Gastroesophageal sphincter (tissue), 4 donors: ENCODE data around the gene GSG1L. TPM values are rescaled to one million over a fixed set of nuclear protein-coding genes. Genes with fewer than 3 reads are reported as not detected.

ENCODE experiments used
- ATAC-seq: fragments of 150-250 bp; one replicate; pipeline ENCODE4 v1.9.1; 2016; ENCODE audit warnings: mild to moderate bottlenecking, moderate library complexity
- H3K27ac ChIP-seq, 4 donors: fragments of 200-600 bp; sonication (generic) in 3 of 4; 1 replicate in 3 of 4; 2 replicates in 1 of 4; pipeline ENCODE4 v1.5.1; 2016 to 2019
- H3K27me3 ChIP-seq: fragments of 200-600 bp; sonication (generic); one replicate; pipeline ENCODE4 v1.5.1; 2019
- H3K36me3 ChIP-seq, 2 donors: fragments of 200-600 bp; sonication (generic); one replicate each; pipeline ENCODE4 v1.5.1; 2019; ENCODE audit warnings: control low read depth in 1 of 2
- H3K4me1 ChIP-seq, 3 donors: fragments of 200-600 bp; sonication (generic); 1 replicate in 2 of 3; 2 replicates in 1 of 3; pipeline ENCODE4 v1.5.1; 2016 to 2019; ENCODE audit warnings: control low read depth in 2 of 3
- H3K4me3 ChIP-seq, 2 donors: fragments of 200-600 bp; sonication (generic); one replicate each; pipeline ENCODE4 v1.5.1; 2019; ENCODE audit warnings: mild to moderate bottlenecking in 1 of 2, moderate library complexity in 1 of 2
- H3K9me3 ChIP-seq, 3 donors: fragments of 200-600 bp; sonication (generic); one replicate each; pipeline ENCODE4 v1.5.1; 2017 to 2019; ENCODE audit warnings: control low read depth in 2 of 3
- CTCF ChIP-seq, 4 experiments: fragments of 200-600 bp in 2 of 4; fragments of 450-650 bp in 2 of 4; sonication (generic) in 1 of 4; IDR thresholded peaks; one replicate each; pipeline ENCODE4 v1.5.1; 2017 to 2019; ENCODE audit warnings: antibody characterized with exemption in 4 of 4, mild to moderate bottlenecking in 2 of 4, moderate library complexity in 2 of 4
- EP300 ChIP-seq: sonication (generic); formaldehyde crosslinking; IDR thresholded peaks from one replicate; pipeline ENCODE4 v1.6.1; 2017; ENCODE audit warnings: antibody characterized with exemption, mild to moderate bottlenecking
- POLR2A ChIP-seq, 2 donors: fragments of 450-650 bp; IDR thresholded peaks; one replicate each; pipeline ENCODE4 v1.6.1; 2017; ENCODE audit warnings: antibody characterized with exemption in 2 of 2, mild to moderate bottlenecking in 2 of 2, moderate library complexity in 1 of 2
- POLR2AphosphoS5 ChIP-seq: sonication (generic); formaldehyde crosslinking; IDR thresholded peaks from one replicate; pipeline ENCODE4 v1.6.1; 2017; ENCODE audit warnings: antibody characterized with exemption
- WGBS, 2 donors: methylation state at CpG; one replicate each; pipeline ENCODE4 v1.1.5; 2018; ENCODE audit warnings: low coverage in 1 of 2; 5-methylcytosine and 5-hydroxymethylcytosine counted together
- total RNA-seq, 4 donors: library from RNA; depleted of rRNA; stranded (reverse); fragments of >200 nt; gene quantifications; one replicate each; pipeline ENCODE4 v1.1.0, GENCODE V29; 2016

GSG1L gene
- total RNA-seq, 4 donors from 2014 or later: 1.0 TPM; not detected in 3

DNA sequence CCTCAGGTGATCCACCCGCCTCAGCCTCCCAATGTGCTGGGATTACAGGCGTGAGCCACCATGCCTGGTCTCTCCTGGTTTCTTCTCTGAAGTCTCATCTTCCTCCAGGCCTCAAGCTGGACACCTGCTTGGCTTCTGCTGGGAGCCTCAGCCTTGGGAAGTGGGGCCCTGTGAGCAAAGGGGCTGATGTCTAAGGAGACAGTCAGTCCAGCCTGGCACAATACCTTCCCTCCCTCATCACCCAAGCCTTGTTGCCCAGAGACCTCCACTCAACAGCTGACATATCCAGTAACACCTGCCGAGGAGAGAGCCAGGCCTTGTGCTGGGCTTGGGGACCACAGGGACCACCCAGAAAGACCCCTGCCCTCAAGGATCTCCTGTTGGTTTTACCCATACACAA is 251.6 kb downstream of the GSG1L start:
- ATAC-seq: no peak
- Histone ChIP-seq H3K27me3 (peaks cover 25% of the 10 kb centered on the region), H3K4me1 (no peaks in the 10 kb centered on the region), H3K9me3 (peaks cover 0 to 17% (median 0%) of the 10 kb centered on the region in 3 donors), H3K27ac (no peak overlapping the region), H3K4me3 (no peak overlapping the region), H3K36me3 (no peaks in the 10 kb centered on the region)
- TF ChIP-seq EP300: no peak
- no peak for TF ChIP-seq POLR2A (IDR thresholded peaks at IDR 0.05)
- no peak for TF ChIP-seq CTCF (IDR thresholded peaks at IDR 0.05)
- TF ChIP-seq POLR2AphosphoS5: no peak
- 71 to 80% methylated on average over 1 to 2 of the region's 3 CpGs for WGBS, 2 donors

DNA sequence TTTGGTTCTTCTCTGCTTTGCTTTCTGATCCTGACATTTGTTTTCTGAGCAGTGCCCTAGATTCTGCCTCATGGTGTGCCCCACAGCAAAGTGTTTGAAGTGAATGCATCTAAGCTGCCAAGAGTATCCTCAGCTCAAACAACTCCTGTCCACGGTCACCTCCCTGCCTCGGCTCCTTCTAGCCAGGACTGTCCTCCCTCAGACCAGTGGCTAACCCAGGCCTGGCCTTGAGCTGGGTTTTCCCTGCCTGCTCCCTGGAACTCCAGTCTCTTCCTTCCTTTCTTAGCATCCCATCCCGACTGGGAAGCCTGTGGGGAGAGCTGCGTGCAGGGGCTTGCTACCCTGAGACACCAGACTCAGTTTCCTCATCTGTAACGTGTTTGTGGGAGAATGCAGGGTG is 256.5 kb downstream of the GSG1L start:
- no peak for ATAC-seq

DNA sequence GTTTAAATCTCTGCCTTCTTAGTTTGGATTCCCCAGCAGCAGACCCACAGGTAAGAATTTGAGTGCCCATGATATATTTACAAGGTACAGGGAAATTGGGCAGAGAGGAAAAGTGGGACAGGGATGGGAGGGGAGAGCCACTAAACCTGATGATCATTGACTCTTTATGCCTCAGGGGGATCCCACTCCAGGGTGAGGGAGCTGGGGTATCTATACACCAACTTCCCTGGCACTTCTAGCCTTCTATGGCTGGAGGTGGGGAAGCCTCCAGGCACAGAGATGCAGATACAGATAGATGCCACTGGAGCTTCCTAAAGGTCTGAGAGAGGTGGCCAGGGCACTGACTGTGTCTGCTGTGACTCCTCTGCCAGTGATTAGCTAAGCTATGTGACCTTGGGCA is 257.1 kb downstream of the GSG1L start:
- Histone ChIP-seq H3K36me3 (no peaks in the 10 kb centered on the region), H3K27ac (no peak overlapping the region), H3K27me3 (peaks cover 37% of the 10 kb centered on the region), H3K4me3 (no peak overlapping the region), H3K9me3 (peaks cover 0 to 17% (median 0%) of the 10 kb centered on the region in 3 donors), H3K4me1 (no peaks in the 10 kb centered on the region)
- TF ChIP-seq POLR2AphosphoS5 (no peak), CTCF (IDR thresholded peaks at IDR 0.05) (no peak), POLR2A (IDR thresholded peaks at IDR 0.05) (no peak), EP300 (no peak)
- no peak for ATAC-seq

More for the DNA sequence above, 256.5 kb downstream of the GSG1L start:
- Histone ChIP-seq H3K4me1 (no peaks in the 10 kb centered on the region), H3K27ac (no peak overlapping the region), H3K4me3 (no peak overlapping the region), H3K27me3 (peaks cover 37% of the 10 kb centered on the region), H3K9me3 (peaks cover 0 to 17% (median 0%) of the 10 kb centered on the region in 3 donors), H3K36me3 (no peaks in the 10 kb centered on the region)
- TF ChIP-seq CTCF (IDR thresholded peaks at IDR 0.05): no peak
- 44 to 70% methylated on average over 2 to 3 of the region's 5 CpGs for WGBS, 2 donors

GRCh38 chr16:27805828-27806351 is 257.6 kb downstream of the GSG1L start:
- no peak for ATAC-seq
- H3K4me3 ChIP-seq: no peak overlapping the region
- peaks cover 37% of the 10 kb centered on the region for H3K27me3 ChIP-seq
- H3K36me3 ChIP-seq: no peaks in the 10 kb centered on the region
- H3K27ac ChIP-seq: no peak overlapping the region
- H3K9me3 ChIP-seq: peaks cover 0 to 17% (median 0%) of the 10 kb centered on the region in 3 donors
- 46 to 51% methylated on average over 2 to 3 of the region's 5 CpGs for WGBS, 2 donors
- TF ChIP-seq CTCF (IDR thresholded peaks at IDR 0.05) (no peak), POLR2A (IDR thresholded peaks at IDR 0.05) (no peak), POLR2AphosphoS5 (no peak), EP300 (no peak)
- H3K4me1 ChIP-seq: no peaks in the 10 kb centered on the region

DNA sequence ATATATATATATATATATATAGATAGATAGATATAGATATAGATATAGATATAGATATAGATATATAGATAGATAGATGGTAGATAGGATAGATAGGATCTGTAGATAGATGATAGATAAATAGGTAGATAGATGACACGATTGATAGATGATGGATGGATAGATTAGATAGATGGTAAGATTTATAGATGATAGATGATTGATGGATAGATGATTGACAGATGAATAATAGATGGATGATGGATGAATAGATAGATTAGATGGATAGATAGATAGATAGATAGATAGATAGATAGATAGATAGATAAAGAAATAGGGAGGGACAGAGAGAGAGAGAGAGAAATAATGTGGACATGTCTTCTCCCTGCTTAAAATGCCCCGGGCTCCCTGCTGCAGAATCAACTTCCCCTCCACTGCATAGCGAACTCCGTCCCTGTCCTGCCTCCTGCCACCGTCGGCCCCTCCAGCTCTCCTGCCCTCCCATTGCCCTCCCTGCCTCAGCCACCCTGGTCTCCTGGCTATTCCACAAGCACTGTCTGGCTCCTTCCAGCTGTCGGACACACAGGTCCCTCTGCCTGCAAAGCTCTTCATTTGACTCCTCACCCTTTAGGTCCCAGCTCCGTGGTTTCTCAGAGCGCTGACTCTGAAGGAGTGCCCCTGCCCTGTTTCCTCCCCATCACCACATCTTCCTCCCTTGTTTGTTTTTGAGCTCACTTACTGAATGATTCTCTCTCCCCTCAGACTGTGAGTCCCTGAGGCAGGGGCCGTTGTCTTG is 259.6 kb downstream of the GSG1L start:
- Histone ChIP-seq H3K27ac (no peak overlapping the region), H3K27me3 (peaks cover 37% of the 10 kb centered on the region), H3K36me3 (no peaks in the 10 kb centered on the region), H3K4me1 (no peaks in the 10 kb centered on the region), H3K9me3 (no peaks in the 10 kb centered on the region), H3K4me3 (no peak overlapping the region)
- 29 to 44% methylated on average over 5 to 10 of the region's 10 CpGs for WGBS, 2 donors
- TF ChIP-seq EP300 (no peak), POLR2AphosphoS5 (no peak), POLR2A (IDR thresholded peaks at IDR 0.05) (no peak), CTCF (IDR thresholded peaks at IDR 0.05) (no peak)
- ATAC-seq: no peak
